Measurements from ENCODE around the gene MAGOH.

DNA sequence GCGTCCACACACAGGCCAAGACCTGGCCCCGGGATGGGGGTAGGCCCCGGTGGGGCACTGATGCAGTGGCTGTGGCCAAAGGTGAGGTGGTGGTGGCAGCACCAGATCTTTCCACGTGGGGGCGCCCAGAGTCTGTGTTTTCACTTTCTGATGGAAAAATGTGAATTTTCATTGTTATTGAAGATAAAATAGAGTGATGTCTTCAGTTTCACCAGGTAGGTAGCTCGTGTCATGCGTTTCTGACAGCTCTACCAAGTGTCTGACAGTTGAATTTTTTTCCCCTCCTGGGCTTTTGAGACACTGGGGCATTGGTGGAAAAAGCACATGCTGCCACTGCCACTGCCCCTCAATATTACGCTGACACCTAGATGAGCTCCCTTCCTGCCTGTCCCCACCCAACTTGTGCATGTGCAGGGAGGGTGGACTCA, 40.0 kb upstream of the MAGOH start:
- TF ChIP-seq, protein P1, sequence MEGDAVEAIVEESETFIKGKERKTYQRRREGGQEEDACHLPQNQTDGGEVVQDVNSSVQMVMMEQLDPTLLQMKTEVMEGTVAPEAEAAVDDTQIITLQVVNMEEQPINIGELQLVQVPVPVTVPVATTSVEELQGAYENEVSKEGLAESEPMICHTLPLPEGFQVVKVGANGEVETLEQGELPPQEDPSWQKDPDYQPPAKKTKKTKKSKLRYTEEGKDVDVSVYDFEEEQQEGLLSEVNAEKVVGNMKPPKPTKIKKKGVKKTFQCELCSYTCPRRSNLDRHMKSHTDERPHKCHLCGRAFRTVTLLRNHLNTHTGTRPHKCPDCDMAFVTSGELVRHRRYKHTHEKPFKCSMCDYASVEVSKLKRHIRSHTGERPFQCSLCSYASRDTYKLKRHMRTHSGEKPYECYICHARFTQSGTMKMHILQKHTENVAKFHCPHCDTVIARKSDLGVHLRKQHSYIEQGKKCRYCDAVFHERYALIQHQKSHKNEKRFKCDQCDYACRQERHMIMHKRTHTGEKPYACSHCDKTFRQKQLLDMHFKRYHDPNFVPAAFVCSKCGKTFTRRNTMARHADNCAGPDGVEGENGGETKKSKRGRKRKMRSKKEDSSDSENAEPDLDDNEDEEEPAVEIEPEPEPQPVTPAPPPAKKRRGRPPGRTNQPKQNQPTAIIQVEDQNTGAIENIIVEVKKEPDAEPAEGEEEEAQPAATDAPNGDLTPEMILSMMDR (IDR thresholded peaks at IDR 0.05; ENCODE audit: low read depth, low read length), result peak; percentile 65
- TF ChIP-seq POLR2A (IDR thresholded peaks at IDR 0.05; ENCODE audit: extremely low read depth, insufficient read length) (no peak), MYC (IDR thresholded peaks at IDR 0.05; ENCODE audit: low read depth, low read length) (no peak)
- TF ChIP-seq, protein P2, sequence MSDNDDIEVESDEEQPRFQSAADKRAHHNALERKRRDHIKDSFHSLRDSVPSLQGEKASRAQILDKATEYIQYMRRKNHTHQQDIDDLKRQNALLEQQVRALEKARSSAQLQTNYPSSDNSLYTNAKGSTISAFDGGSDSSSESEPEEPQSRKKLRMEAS (IDR thresholded peaks at IDR 0.05; ENCODE audit: low read depth, low read length), result peak; percentile 53
